ENCODE results near the gene ZACN. TPM values are rescaled to one million over a fixed set of nuclear protein-coding genes. Genes with fewer than 3 reads are reported as not detected.

Gene ZACN
- total and polyA plus RNA-seq, 8 donors, result 0.12 to 27.5 (median 17.8) TPM; not detected in 1

- H3K9me3 ChIP-seq, result no peaks in the 10 kb centered on the region
- peaks cover 3 to 100% of the 10 kb centered on the region in 2 donors for H3K36me3 ChIP-seq
These were observed 10.0 kb downstream of the ZACN start for GRCh38 chr17:76088868-76089576.

GRCh38 chr17:76089680-76090516 lies 10.9 kb downstream of the ZACN start:
- no peak for TF ChIP-seq CTCF (IDR thresholded peaks at IDR 0.05)
- H3K9me3 ChIP-seq, result no peaks in the 10 kb centered on the region
- H3K36me3 ChIP-seq, result peaks cover 3 to 100% of the 10 kb centered on the region in 2 donors
- intact Hi-C loops (cut with DNase I), result no loop called here
- H3K27ac ChIP-seq, result no peak overlapping the region
- no peaks in the 10 kb centered on the region for H3K27me3 ChIP-seq
- no peaks in the 10 kb centered on the region for H3K4me1 ChIP-seq
- DNase-seq, result peak in 1 of 4 donors; percentile 74
- ATAC-seq, result no peak
- H3K4me3 ChIP-seq, result no peak overlapping the region

More at GRCh38 chr17:76088868-76089576, 10.0 kb downstream of the ZACN start:
- Histone ChIP-seq H3K4me3 (no peak overlapping the region), H3K4me1 (no peaks in the 10 kb centered on the region), H3K27ac (no peak overlapping the region), H3K27me3 (no peaks in the 10 kb centered on the region)
- DNase-seq (no peak), ATAC-seq (no peak)
- intact Hi-C loops (cut with DNase I), result no loop called here
- no peak for TF ChIP-seq CTCF (IDR thresholded peaks at IDR 0.05)

- intact Hi-C loops (cut with DNase I), result no loop called here
- H3K36me3 ChIP-seq, result peaks cover 0 to 100% of the 10 kb centered on the region in 2 donors
- DNase-seq (peak in 1 of 4 donors; percentile 66), ATAC-seq (no peak)
- no peaks in the 10 kb centered on the region for H3K4me1 ChIP-seq
- TF ChIP-seq CTCF (IDR thresholded peaks at IDR 0.05), result no peak
- H3K4me3 ChIP-seq, result no peak overlapping the region
- no peaks in the 10 kb centered on the region for H3K27me3 ChIP-seq
- no peak overlapping the region for H3K27ac ChIP-seq
- H3K9me3 ChIP-seq, result no peaks in the 10 kb centered on the region
These were observed 11.6 kb downstream of the ZACN start for GRCh38 chr17:76090517-76091129.

GRCh38 chr17:76091526-76092286 lies 12.7 kb downstream of the ZACN start:
- DNase-seq, result peak in 1 of 4 donors; percentile 40
- no peak overlapping the region for H3K27ac ChIP-seq
- TF ChIP-seq CTCF (IDR thresholded peaks at IDR 0.05), result no peak
- H3K9me3 ChIP-seq, result no peaks in the 10 kb centered on the region
- peaks cover 0 to 100% of the 10 kb centered on the region in 2 donors for H3K36me3 ChIP-seq
- H3K4me1 ChIP-seq, result no peaks in the 10 kb centered on the region
- ATAC-seq, result no peak
- intact Hi-C loops (cut with DNase I), result no loop called here
- no peak overlapping the region for H3K4me3 ChIP-seq
- H3K27me3 ChIP-seq, result no peaks in the 10 kb centered on the region

All from left lung (tissue), 10 donors.